Neural cell (in vitro differentiated cells): ENCODE data around the gene MBD5. TPM values are rescaled to one million over a fixed set of nuclear protein-coding genes. Genes with fewer than 3 reads are reported as not detected.

ENCODE experiments used
- H2AFZ ChIP-seq: fragments of 200-600, 300-800 bp; sonication (generic), shearing (Covaris generic); 2 replicates; pipeline ENCODE4 v1.6.0; 2014; ENCODE audit warnings: low read depth, mild to moderate bottlenecking, antibody characterized with exemption, low read length, moderate library complexity
- H3F3A ChIP-seq: fragments of 200-600 bp; shearing (Covaris generic); 2 replicates; pipeline ENCODE4 v1.6.1; 2016; ENCODE audit warnings: mild to moderate bottlenecking, moderate library complexity, mixed read lengths, antibody characterized with exemption, low read length; ENCODE audit not compliant: insufficient read depth, poor library complexity, severe bottlenecking
- H3K27ac ChIP-seq: fragments of 200-600, 300-800 bp; sonication (generic), shearing (Covaris generic); 2 replicates; pipeline ENCODE4 v1.5.1; 2014; ENCODE audit warnings: mild to moderate bottlenecking, low read length, moderate library complexity
- H3K27me3 ChIP-seq: fragments of 300-800, 200-600 bp; sonication (generic), shearing (Covaris generic); 2 replicates; pipeline ENCODE4 v1.6.0; 2014; ENCODE audit warnings: mild to moderate bottlenecking, low read depth, low read length, moderate library complexity; ENCODE audit not compliant: insufficient read depth
- H3K36me3 ChIP-seq: fragments of 300-800, 200-600 bp; sonication (generic), shearing (Covaris generic); 2 replicates; pipeline ENCODE4 v1.5.1; 2014; ENCODE audit warnings: mild to moderate bottlenecking, antibody characterized with exemption, low read length, moderate library complexity; ENCODE audit not compliant: insufficient read depth
- H3K4me2 ChIP-seq: fragments of 300-800, 200-600 bp; sonication (generic), shearing (Covaris generic); 2 replicates; pipeline ENCODE4 v1.6.0; 2014; ENCODE audit warnings: mild to moderate bottlenecking, low read length
- H3K4me3 ChIP-seq: fragments of 300-800, 200-600 bp; sonication (generic), shearing (Covaris generic); 2 replicates; pipeline ENCODE4 v1.5.1; 2014; ENCODE audit warnings: mild to moderate bottlenecking, low read length, moderate library complexity
- H3K79me2 ChIP-seq: fragments of 200-600 bp; shearing (Covaris generic); replicated peaks from 2 replicates; pipeline ENCODE4 v1.6.0; 2014; ENCODE audit warnings: mild to moderate bottlenecking, low read length, moderate library complexity; ENCODE audit not compliant: insufficient read depth
- H3K9ac ChIP-seq: fragments of 300-800, 200-600 bp; sonication (generic), shearing (Covaris generic); 2 replicates; pipeline ENCODE4 v1.6.1; 2016; ENCODE audit warnings: mild to moderate bottlenecking, low read length, mixed read lengths
- H3K9me2 ChIP-seq: fragments of 200-600 bp; shearing (Covaris generic); 2 replicates; pipeline ENCODE4 v1.6.1; 2016; ENCODE audit warnings: mild to moderate bottlenecking, low read length, mixed read lengths; ENCODE audit not compliant: insufficient read depth
- H3K9me3 ChIP-seq: fragments of 200-600, 300-800 bp; sonication (generic), shearing (Covaris generic); 2 replicates; pipeline ENCODE4 v1.6.1; 2016; ENCODE audit warnings: mild to moderate bottlenecking, mixed run types, low read length, moderate library complexity, mixed read lengths
- H4K20me1 ChIP-seq: fragments of 200-600 bp; shearing (Covaris generic); 2 replicates; pipeline ENCODE4 v1.6.1; 2016; ENCODE audit warnings: mild to moderate bottlenecking, mixed run types; ENCODE audit not compliant: insufficient read depth
- CTCF ChIP-seq: fragments of 450-650 bp; IDR thresholded peaks from 2 replicates; pipeline ENCODE4 v1.5.1; 2014; ENCODE audit warnings: antibody characterized with exemption, mild to moderate bottlenecking, moderate library complexity; ENCODE audit not compliant: poor library complexity, severe bottlenecking
- EP300 ChIP-seq: fragments of 450-650 bp; conservative IDR thresholded peaks from 2 replicates; pipeline ENCODE4 v1.6.1; 2014; ENCODE audit warnings: antibody characterized with exemption, mild to moderate bottlenecking, moderate library complexity; ENCODE audit not compliant: poor library complexity, severe bottlenecking
- EZH2 ChIP-seq: fragments of 200-600, 300-800 bp; shearing (Covaris generic), sonication (generic); IDR thresholded peaks from 2 replicates; pipeline ENCODE4 v1.6.1; 2014; ENCODE audit warnings: antibody characterized with exemption, low read length, borderline replicate concordance, mild to moderate bottlenecking; ENCODE audit not compliant: insufficient read depth, poor library complexity, severe bottlenecking
- MXI1 ChIP-seq: fragments of 450-650 bp; conservative IDR thresholded peaks from 2 replicates; pipeline ENCODE4 v1.6.1; 2014; ENCODE audit warnings: antibody characterized with exemption, mild to moderate bottlenecking; ENCODE audit not compliant: poor library complexity, severe bottlenecking
- POLR2AphosphoS5 ChIP-seq: IDR thresholded peaks from 2 replicates; pipeline ENCODE4 v1.6.1; 2012
- RAD21 ChIP-seq: fragments of 450-650 bp; conservative IDR thresholded peaks from 2 replicates; pipeline ENCODE4 v1.6.1; 2014; ENCODE audit warnings: antibody characterized with exemption, mild to moderate bottlenecking, moderate library complexity
- REST ChIP-seq: IDR thresholded peaks from 2 replicates; pipeline ENCODE4 v1.6.1; 2012; ENCODE audit warnings: borderline replicate concordance
- SMC3 ChIP-seq: fragments of 450-650 bp; conservative IDR thresholded peaks from 2 replicates; pipeline ENCODE4 v1.6.1; 2014; ENCODE audit warnings: antibody characterized with exemption, mild to moderate bottlenecking, moderate library complexity; ENCODE audit not compliant: poor library complexity
- TAF1 ChIP-seq: IDR thresholded peaks from 2 replicates; pipeline ENCODE4 v1.6.1; 2012; ENCODE audit warnings: low read depth
- polyA plus RNA-seq: library from polyadenylated mRNA; depleted of rRNA; stranded (reverse); fragments of >200 nt; gene quantifications from 2 replicates; pipeline ENCODE4 v1.2.3, GENCODE V29; 2014

Gene MBD5
- polyA plus RNA-seq, 1 donor from 2014 or later, result 9.7 TPM

DNA sequence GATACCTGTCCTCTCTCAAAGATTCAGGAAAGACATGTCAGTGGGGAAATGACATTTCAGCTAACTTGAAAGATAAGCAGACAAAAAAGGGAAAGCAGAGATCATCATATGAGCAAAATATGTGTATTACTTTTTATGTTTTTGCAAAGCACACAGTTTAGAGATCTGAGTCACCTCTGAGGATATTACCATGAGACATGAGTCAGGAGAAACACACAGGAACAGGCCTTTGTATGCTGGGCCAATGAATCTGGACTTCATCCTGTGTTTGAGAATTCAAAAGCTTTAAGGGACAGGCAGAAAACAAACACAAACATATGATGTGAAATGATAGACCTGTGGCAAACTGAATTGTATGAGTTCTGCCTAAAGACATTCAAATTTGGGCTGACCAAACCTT, 317.6 kb downstream of the MBD5 start:
- Histone ChIP-seq H2AFZ (no peak overlapping the region), H4K20me1 (no peaks in the 10 kb centered on the region), H3K36me3 (no peaks in the 10 kb centered on the region), H3K79me2 (no peaks in the 10 kb centered on the region), H3K9me2 (no peaks in the 10 kb centered on the region), H3K4me3 (no peak overlapping the region), H3K27me3 (no peaks in the 10 kb centered on the region), H3K9me3 (no peaks in the 10 kb centered on the region), H3K27ac (no peak overlapping the region), H3K9ac (no peak overlapping the region), H3K4me2 (no peak overlapping the region), H3F3A (no peaks in the 10 kb centered on the region)
- no peak for TF ChIP-seq MXI1

DNA sequence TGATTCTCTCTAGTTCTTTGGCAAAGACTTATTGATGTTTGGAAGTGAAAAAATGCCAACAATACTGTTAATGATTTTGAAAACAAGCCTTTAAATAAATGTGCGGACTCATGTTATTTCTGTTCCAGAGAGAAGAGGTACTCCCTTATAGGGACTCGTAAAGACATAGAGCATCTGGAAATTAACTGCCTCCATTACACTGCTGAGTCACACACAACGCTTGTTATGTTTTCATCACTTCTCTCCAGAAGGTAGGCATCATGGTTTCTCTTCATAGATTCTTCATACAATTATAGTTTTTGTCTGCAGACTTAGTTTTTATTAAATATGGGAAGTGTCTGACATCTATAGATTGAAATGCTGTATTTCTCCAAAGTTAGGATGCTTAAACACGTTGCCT, 321.2 kb downstream of the MBD5 start:
- no peak overlapping the region for H3K27ac ChIP-seq
- H3F3A ChIP-seq, result no peaks in the 10 kb centered on the region
- TF ChIP-seq TAF1 (no peak), SMC3 (no peak), EZH2 (no peak), POLR2AphosphoS5 (no peak), MXI1 (no peak), RAD21 (no peak), CTCF (no peak), REST (no peak), EP300 (no peak)
- no peaks in the 10 kb centered on the region for H3K79me2 ChIP-seq
- H2AFZ ChIP-seq, result no peak overlapping the region
- no peaks in the 10 kb centered on the region for H3K9me3 ChIP-seq
- H3K4me2 ChIP-seq, result no peak overlapping the region
- no peaks in the 10 kb centered on the region for H4K20me1 ChIP-seq
- H3K4me3 ChIP-seq, result no peak overlapping the region
- H3K9me2 ChIP-seq, result no peaks in the 10 kb centered on the region
- no peaks in the 10 kb centered on the region for H3K27me3 ChIP-seq
- no peaks in the 10 kb centered on the region for H3K36me3 ChIP-seq
- no peak overlapping the region for H3K9ac ChIP-seq

DNA sequence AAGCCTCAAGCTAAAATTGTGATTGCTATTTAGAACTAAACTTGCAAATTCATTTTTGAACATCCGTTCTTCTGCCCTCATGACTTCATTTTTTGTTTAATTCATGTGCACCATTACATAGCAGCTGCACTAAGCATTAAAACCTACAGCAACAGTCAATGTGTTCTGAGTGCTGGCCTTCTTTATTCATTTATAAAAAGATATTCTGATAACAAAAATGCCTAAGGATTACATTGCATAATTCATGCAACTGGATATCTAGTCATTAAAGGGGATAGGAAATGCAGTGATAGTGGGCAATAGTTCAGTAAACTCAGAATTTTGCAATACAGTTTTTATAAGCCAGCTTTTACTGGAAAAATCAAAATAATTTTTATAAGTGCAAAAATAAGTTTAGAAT, 329.3 kb downstream of the MBD5 start:
- TF ChIP-seq POLR2AphosphoS5 (no peak), CTCF (no peak), EP300 (no peak), SMC3 (no peak), RAD21 (no peak), EZH2 (no peak), MXI1 (no peak), REST (no peak), TAF1 (no peak)
- Histone ChIP-seq H3K4me2 (no peak overlapping the region), H3K9me3 (no peaks in the 10 kb centered on the region), H3K79me2 (no peaks in the 10 kb centered on the region), H3K27me3 (no peaks in the 10 kb centered on the region), H2AFZ (no peak overlapping the region), H3K36me3 (no peaks in the 10 kb centered on the region), H3K27ac (no peak overlapping the region), H3K9ac (no peak overlapping the region), H4K20me1 (no peaks in the 10 kb centered on the region), H3F3A (no peaks in the 10 kb centered on the region), H3K4me3 (no peak overlapping the region), H3K9me2 (no peaks in the 10 kb centered on the region)
